GM12801 (cell line): ENCODE measurements around the gene OR2AE1.

ENCODE experiments used
- CTCF ChIP-seq: IDR thresholded peaks from one replicate; pipeline ENCODE4 v1.5.1; 2011; ENCODE audit warnings: control low read depth; ENCODE audit not compliant: insufficient read length; ENCODE audit errors: extremely low read depth

OR2AE1 gene

GRCh38 chr7:99881370-99881769 is 4.5 kb upstream of the OR2AE1 start:
- no peak for TF ChIP-seq CTCF

- no peak for TF ChIP-seq CTCF
Measured at GRCh38 chr7:99876491-99876890, 342 bp downstream of the OR2AE1 start.

GRCh38 chr7:99868246-99868645 is 8.6 kb downstream of the OR2AE1 start:
- no peak for TF ChIP-seq CTCF

- no peak for TF ChIP-seq CTCF
Measured at GRCh38 chr7:99863847-99864440, 12.9 kb downstream of the OR2AE1 start.

- TF ChIP-seq CTCF = no peak
Measured at GRCh38 chr7:99860281-99861127, 16.3 kb downstream of the OR2AE1 start.

- no peak for TF ChIP-seq CTCF
Measured at GRCh38 chr7:99855236-99855635, 21.6 kb downstream of the OR2AE1 start.

- no peak for TF ChIP-seq CTCF
Measured at GRCh38 chr7:99848420-99849216, 28.2 kb downstream of the OR2AE1 start.
